Fibroblast of skin of right quadriceps (primary cell): ENCODE measurements around the gene SERPINA6.
"Not testable (repeated sequence)": the region's sequence is repeated elsewhere in the genome, so short reads cannot be mapped to it uniquely, and the experiment has no call there.

Experiments used
- DNase-seq: peaks from one replicate; pipeline ENCODE4 v3.0.0-alpha.2; 2013

The SERPINA6 gene

DNA sequence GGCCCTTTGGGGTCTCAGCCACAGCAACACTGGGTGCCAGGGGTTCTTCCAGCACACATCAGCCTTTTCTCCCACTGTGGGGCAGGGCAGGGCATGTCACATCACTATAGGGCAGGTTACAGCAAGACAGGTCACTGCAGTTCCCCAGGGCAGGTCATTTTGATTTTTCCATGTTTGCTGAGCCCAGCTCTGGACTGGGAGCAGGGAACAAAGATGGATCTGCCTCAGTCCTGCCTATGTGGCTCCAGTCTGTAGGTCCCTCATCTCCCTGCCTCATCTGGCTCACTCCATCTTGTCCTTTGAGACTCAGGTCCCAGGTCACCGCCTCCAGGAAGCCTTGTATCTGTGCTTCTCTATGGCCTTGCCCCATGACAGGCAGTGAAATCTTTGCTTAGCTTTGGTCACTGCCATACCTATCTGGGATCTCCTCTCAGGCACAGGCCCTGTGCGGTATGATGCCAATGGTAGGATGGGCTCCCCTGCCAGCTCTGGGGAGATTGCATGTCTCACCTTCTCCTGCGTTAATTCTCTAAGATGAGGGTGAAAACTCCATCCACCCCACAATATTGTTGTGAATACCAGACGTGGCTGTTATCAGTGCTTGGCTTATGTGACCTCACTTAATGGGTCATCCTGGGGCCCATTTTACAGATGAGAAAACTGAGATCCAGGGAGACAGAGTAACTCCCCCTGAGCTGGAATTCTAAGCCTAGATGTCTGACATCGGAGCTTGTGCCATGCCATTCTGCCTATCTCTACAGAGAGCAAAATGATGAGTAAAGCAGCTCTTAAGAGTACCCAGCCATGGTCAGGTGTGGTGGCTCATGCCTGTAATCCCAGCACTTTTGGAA is 1.5 kb downstream of the SERPINA6 start:
- no peak for DNase-seq

- DNase-seq: no peak
Observed at GRCh38 chr14:94320243-94320642, 2.9 kb downstream of the SERPINA6 start.

- no peak for DNase-seq
Observed at GRCh38 chr14:94317259-94317658, 5.9 kb downstream of the SERPINA6 start.

GRCh38 chr14:94316692-94317091 is 6.4 kb downstream of the SERPINA6 start:
- DNase-seq: no peak

- DNase-seq: no peak
Observed at GRCh38 chr14:94314890-94315289, 8.2 kb downstream of the SERPINA6 start.

GRCh38 chr14:94313991-94314655 is 9.0 kb downstream of the SERPINA6 start:
- no peak for DNase-seq

DNA sequence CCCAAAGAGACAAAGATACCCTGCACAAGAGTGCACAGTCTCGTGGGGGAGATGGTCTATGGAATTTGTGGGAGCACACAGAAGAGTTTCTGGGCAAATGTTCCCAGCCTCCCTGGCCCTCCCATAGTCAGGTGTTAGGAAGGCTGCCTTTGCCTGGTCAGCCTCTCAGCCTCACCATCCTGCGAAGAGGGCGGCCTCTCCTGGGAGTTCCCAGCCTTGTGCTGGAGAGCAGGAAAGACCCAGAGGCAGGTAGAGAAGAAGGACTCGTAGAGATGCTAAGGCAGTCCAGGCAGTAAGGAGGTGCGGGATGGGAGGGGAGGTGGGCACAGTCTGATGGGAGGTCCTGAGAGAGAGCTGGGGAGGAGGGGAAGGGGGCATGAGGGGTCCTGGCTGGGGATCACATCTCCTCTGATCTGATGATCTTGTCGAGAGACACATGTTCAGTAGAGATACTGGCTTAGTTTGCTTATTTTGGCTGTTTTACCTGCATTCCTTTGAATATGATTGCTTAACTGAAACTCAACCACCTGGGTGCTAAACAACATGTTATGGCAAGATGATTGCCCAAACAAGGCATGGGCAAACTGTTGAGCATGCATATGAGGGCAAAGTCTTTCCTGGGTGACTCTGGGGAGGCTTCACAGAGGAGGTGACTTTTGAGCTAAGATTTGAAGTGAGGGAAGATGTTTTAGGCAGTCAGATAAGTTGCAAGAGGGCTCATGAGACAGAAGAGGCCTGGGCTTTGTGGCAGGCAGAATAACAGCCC is 10.5 kb downstream of the SERPINA6 start:
- no peak for DNase-seq

DNA sequence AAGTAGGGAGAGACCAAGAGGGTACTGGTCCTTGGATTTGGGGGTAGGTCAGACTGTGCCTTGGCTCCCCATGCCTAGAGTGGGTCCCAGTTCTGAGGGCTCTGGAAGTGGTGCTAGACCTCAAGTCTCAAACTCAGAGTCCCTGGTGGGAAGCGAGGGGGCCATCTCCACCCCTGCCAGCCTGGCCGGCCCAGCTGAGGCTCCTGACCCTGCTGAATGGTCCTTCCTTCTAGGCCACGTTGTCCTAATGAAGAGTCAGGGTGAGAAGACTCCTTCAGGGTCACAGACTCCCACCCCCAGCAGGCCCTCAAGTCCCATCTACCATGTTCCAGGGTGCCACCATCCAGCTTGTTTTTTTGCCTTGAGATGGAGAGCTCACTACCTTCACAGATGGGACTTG is 12.9 kb downstream of the SERPINA6 start:
- DNase-seq: no peak

DNA sequence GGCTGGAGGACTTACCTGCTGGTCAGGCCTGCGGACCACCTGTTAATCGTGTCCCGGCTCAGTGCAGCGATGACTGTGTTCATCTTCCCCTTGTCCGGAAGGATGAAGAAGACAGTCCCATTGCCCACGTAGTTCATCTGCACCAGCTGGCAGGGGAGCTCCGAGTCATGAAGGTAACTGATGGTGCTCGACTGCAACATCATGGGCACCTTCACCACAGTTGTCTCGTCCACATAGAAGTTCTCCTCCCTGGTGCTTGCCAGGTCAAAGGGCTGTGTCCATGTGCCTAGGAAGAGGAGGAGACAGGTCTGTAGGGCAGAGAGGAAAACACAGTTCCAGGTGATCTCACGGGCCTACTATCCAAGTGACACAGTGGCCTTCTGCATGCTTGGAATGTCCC is 13.4 kb downstream of the SERPINA6 start:
- DNase-seq: no peak

- DNase-seq: peak; percentile 12
Observed at GRCh38 chr14:94307410-94307992, 15.6 kb downstream of the SERPINA6 start.

DNA sequence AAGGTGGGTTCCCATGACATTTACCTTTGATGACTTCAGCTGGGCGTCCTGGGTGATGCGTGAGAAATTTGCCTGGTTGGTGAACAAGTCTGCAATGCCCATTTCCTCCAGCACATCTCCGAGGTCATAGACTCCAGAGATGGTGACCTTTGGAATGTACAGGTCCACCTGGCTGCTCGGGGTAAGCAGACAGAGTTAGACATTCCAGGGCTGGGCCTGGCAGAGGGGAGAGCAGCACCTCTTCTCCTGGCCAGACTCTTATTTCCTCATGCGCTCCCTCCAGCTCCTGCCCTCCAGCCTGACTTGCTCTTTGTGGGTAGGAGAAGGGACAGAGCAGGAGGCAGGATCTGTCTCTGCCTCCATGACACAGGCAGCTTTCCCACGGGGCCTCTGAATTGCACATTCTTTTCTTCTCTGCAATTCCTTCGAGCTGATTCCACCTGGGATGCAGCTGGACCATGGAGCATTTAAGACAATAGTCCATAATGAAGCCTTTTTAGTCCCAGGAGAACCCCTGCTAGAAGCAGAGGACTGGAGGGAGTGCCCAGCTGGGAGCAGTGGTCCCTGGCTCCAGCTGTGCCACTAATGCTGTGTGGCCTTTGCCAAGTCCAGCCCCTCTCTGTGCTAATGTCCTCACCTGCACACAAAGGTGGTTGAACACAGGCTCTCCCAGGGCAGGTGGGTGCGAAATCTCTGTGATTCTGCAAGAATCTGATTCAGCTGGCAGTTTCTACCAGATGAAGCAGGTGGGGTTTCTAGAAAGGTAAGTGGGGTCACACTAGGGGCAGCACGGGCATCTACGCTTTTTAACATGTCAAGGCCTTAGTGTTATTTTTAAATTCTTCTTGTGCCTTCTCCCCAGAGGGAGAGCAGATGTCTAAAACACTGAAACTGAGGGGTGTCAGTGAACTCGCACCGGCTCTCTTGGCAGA is 16.8 kb downstream of the SERPINA6 start:
- DNase-seq: no peak

- DNase-seq: no peak
Observed at GRCh38 chr14:94305620-94306019, 17.5 kb downstream of the SERPINA6 start.

GRCh38 chr14:94304243-94304642 is 18.9 kb downstream of the SERPINA6 start:
- no peak for DNase-seq

GRCh38 chr14:94303111-94303510 is 20.0 kb downstream of the SERPINA6 start:
- no peak for DNase-seq

- DNase-seq: no peak
Observed at GRCh38 chr14:94298130-94298529, 25.0 kb downstream of the SERPINA6 start.

DNA sequence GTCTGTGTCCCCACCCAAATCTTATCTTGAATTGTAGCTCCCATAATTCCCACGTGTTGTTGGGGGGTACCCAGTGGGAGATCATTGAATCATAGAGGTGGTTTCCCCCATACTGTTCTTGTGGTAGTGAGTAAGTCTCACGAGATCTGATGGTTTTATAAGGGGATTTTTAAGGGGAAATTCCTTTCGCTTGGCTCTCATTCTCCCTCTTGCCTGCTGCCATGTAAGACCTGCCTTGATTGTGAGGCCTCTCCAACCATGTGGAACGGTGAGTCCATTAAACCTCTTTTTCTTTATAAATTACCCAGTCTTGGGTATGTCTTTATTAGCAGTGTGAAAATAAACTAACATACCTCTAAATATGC is 27.0 kb downstream of the SERPINA6 start:
- not testable (repeated sequence) for DNase-seq

- no peak for DNase-seq
Observed at GRCh38 chr14:94295360-94296180, 27.6 kb downstream of the SERPINA6 start.

DNA sequence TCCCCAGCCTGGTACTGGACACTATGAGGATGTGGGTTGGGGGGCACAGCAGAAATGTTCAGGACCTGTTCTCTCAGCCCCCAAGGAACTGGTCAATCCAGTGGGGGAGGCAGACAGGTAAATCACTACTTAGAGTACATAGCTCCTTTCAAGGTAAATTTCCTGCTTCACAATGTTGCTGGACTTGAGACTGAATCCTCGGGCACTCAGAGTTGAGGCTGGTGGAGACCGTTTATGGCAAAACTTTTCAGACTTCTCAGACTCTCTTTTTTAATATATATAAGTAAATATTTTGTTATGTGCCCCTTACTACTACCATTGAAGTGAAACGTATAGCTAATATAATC is 29.6 kb downstream of the SERPINA6 start:
- DNase-seq: no peak

- no peak for DNase-seq
Observed at GRCh38 chr14:94292872-94293577, 30.1 kb downstream of the SERPINA6 start, which contains the start of gene SERPINA10. TSS of gene SERPINA10 (minus strand) at chr14:94293268. CDS start at chr14:94290593, 2,675 bp downstream.

GRCh38 chr14:94292526-94292871 is 30.6 kb downstream of the SERPINA6 start:
- no peak for DNase-seq
